ENCODE results near the gene SLC17A9. TPM values are rescaled to one million over a fixed set of nuclear protein-coding genes. Genes with fewer than 3 reads are reported as not detected.

SLC17A9 gene
- total and polyA plus RNA-seq, 2 of the 8 experiments (the other 6 are each of a cell fraction or from before 2014, with no cell fraction given): 23.5 to 35.2 TPM

GRCh38 chr20:62989201-62989601 is 36.7 kb downstream of the SLC17A9 start:
- no peak overlapping the region for H3K23ac ChIP-seq (ENCODE audit: insufficient read length)
- no peak overlapping the region for H4K91ac ChIP-seq (replicated peaks; ENCODE audit: insufficient read length, low read length)
- 82% methylated on average over 11 of the region's 11 CpGs; no CpG with 5 or more reads in 1 of the 2 experiments for WGBS, 2 experiments (ENCODE audit: extremely low coverage in 1 of 2, insufficient coverage in 1 of 2, insufficient read length in 1 of 2, insufficient replicate concordance in 2 of 2, low coverage in 1 of 2, low lambda C conversion rate in 2 of 2, missing lambda C conversion rate in 1 of 2)
- FAIRE-seq (no peak), DNase-seq (ENCODE audit: low read depth in 1 of 2, low spot score in 2 of 2) (no peak)
- no peak overlapping the region for H4K5ac ChIP-seq (ENCODE audit: insufficient read length, low read depth, low read length)
- H3K4me2 ChIP-seq (ENCODE audit: insufficient read depth in 1 of 2, low read depth in 2 of 2, low read length in 2 of 2): no peak overlapping the region
- no peak overlapping the region for H2BK12ac ChIP-seq (ENCODE audit: low read depth, low read length)
- H3K4me1 ChIP-seq (replicated peaks in 1 of 4; ENCODE audit: control insufficient read depth in 3 of 4, insufficient read depth in 4 of 4, low read length in 3 of 4): peaks cover 0 to 9% (median 4%) of the 10 kb centered on the region in 4 experiments; a peak in 5 of 7 replicates
- H4K8ac ChIP-seq (ENCODE audit: extremely low read depth, insufficient read depth, low read length): no peak overlapping the region
- TF ChIP-seq JUN (IDR thresholded peaks at IDR 0.05; ENCODE audit: low read depth, low read length) (no peak), ASH2L (IDR thresholded peaks at IDR 0.05; ENCODE audit: low read length) (no peak), SRF (IDR thresholded peaks at IDR 0.05; ENCODE audit: low read depth, low read length) (no peak), ZNF274 (IDR thresholded peaks at IDR 0.05; ENCODE audit: borderline replicate concordance, extremely low read depth, low read length) (no peak), TAF7 (optimal IDR thresholded peaks at IDR 0.05; ENCODE audit: borderline replicate concordance, low read depth, low read length) (no peak), TAF1 (IDR thresholded peaks at IDR 0.05; ENCODE audit: low read depth, low read length) (no peak), SP1 (IDR thresholded peaks at IDR 0.05; ENCODE audit: low read depth, low read length) (no peak), TCF12 (IDR thresholded peaks at IDR 0.05; ENCODE audit: low read depth, low read length) (no peak), GTF2F1 (IDR thresholded peaks at IDR 0.05; ENCODE audit: borderline replicate concordance, low read depth, low read length) (no peak), HDAC6 (IDR thresholded peaks at IDR 0.05; ENCODE audit: low read depth, low read length) (no peak), NANOG (IDR thresholded peaks at IDR 0.05; ENCODE audit: insufficient read depth, low read depth, low read length, poor library complexity, severe bottlenecking) (no peak), GABPA (IDR thresholded peaks at IDR 0.05; ENCODE audit: borderline replicate concordance, insufficient read depth, low read length) (no peak), BCL11A (IDR thresholded peaks at IDR 0.05; ENCODE audit: low read depth in 2 of 2, low read length in 2 of 2) (no peak)
- no peak overlapping the region for H3K18ac ChIP-seq (ENCODE audit: extremely low read depth, low read length)
- no peak overlapping the region for H2BK5ac ChIP-seq (ENCODE audit: low read depth, low read length)
- peaks cover 0 to 1% of the 10 kb centered on the region in 2 experiments for H4K20me1 ChIP-seq (replicated peaks in 1 of 2; ENCODE audit: control insufficient read depth in 1 of 2, insufficient read depth in 2 of 2, low read length in 2 of 2)
- no peak overlapping the region for H3K4me3 ChIP-seq (ENCODE audit: extremely low read depth in 1 of 4, insufficient read depth in 2 of 4, low read depth in 3 of 4, low read length in 4 of 4)
- H2BK120ac ChIP-seq (replicated peaks; ENCODE audit: low read depth, low read length): no peak overlapping the region
- no peaks in the 10 kb centered on the region; the same call in 1 of the 2 replicates for H3K79me1 ChIP-seq (ENCODE audit: low read depth, low read length)
- no peaks in the 10 kb centered on the region for H3K36me3 ChIP-seq (ENCODE audit: control insufficient read depth in 2 of 4, insufficient read depth in 4 of 4, low read length in 3 of 4)
- H3K27me3 ChIP-seq (replicated peaks in 1 of 4; ENCODE audit: control insufficient read depth in 3 of 4, extremely low read depth in 1 of 4, insufficient read depth in 3 of 4, low read length in 3 of 4): no peaks in the 10 kb centered on the region
- ChIA-PET POLR2A (ENCODE audit: partially characterized antibody) (no interaction called here), CTCF (ENCODE audit: partially characterized antibody) (no interaction called here)
- H3K4ac ChIP-seq (replicated peaks; ENCODE audit: insufficient read length, low read depth, low read length): no peak overlapping the region
- H3K9me3 ChIP-seq (ENCODE audit: insufficient read depth in 2 of 2, low read depth in 1 of 2, low read length in 1 of 2): no peaks in the 10 kb centered on the region
- no peaks in the 10 kb centered on the region for H3K23me2 ChIP-seq (ENCODE audit: low read depth, low read length)
- H3K9ac ChIP-seq (replicated peaks in 1 of 4; ENCODE audit: extremely low read depth in 1 of 4, low read depth in 3 of 4, low read length in 3 of 4): no peak overlapping the region
- no peak overlapping the region for H2AK5ac ChIP-seq (ENCODE audit: low read depth, low read length)
- no peak overlapping the region for H3K56ac ChIP-seq (replicated peaks; ENCODE audit: insufficient read length, low read depth, low read length)
- no peak overlapping the region for H3K14ac ChIP-seq (ENCODE audit: insufficient read length)
- no peak overlapping the region for H2BK20ac ChIP-seq (ENCODE audit: low read length)
- no peak overlapping the region for H2AFZ ChIP-seq (ENCODE audit: low read length)
- H2BK15ac ChIP-seq (ENCODE audit: low read length): 0 out of 2 replicates have a peak overlapping the region, but pooled peaks have one; percentile 4
- no peak overlapping the region for H3K27ac ChIP-seq (ENCODE audit: low read depth, low read length)
- no peaks in the 10 kb centered on the region for H3K79me2 ChIP-seq (ENCODE audit: control insufficient read depth in 1 of 2, insufficient read depth in 2 of 2, low read length in 2 of 2)

All from H1 (cell line).